ENCODE results near the gene CCDC91.

DNA sequence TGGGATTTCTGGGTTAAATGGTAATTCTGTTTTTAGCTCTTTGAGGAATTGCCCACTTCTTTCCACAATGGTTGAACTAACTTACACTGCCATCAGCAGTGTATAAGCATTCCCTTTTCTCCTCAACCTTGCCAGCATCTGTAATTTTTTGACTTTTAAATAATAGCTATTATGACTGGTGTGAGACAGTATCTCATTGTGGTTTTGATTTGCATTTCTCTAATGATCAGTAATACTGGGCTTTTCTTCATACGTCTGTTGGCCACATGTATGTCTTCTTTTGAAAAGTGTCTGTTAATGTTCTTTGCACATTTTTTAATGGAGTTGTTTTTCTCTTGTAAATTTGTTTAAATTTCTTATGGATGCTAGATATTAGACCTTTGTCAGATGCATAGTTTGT is 323.7 kb downstream of the CCDC91 start:
- TF ChIP-seq, protein P1, sequence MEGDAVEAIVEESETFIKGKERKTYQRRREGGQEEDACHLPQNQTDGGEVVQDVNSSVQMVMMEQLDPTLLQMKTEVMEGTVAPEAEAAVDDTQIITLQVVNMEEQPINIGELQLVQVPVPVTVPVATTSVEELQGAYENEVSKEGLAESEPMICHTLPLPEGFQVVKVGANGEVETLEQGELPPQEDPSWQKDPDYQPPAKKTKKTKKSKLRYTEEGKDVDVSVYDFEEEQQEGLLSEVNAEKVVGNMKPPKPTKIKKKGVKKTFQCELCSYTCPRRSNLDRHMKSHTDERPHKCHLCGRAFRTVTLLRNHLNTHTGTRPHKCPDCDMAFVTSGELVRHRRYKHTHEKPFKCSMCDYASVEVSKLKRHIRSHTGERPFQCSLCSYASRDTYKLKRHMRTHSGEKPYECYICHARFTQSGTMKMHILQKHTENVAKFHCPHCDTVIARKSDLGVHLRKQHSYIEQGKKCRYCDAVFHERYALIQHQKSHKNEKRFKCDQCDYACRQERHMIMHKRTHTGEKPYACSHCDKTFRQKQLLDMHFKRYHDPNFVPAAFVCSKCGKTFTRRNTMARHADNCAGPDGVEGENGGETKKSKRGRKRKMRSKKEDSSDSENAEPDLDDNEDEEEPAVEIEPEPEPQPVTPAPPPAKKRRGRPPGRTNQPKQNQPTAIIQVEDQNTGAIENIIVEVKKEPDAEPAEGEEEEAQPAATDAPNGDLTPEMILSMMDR (IDR thresholded peaks at IDR 0.05; ENCODE audit: insufficient read depth, low read length, poor library complexity, severe bottlenecking): no peak
- TF ChIP-seq EZH2phosphoT487 (conservative IDR thresholded peaks at IDR 0.05; ENCODE audit: low read length): no peak

Measured in SU-DHL-6 (cell line).